Loucy (cell line): ENCODE measurements around the gene DLX1.

ENCODE experiments used
- H2AFZ ChIP-seq: fragments of 200-600 bp; sonication (generic); 2 replicates; pipeline ENCODE4 v1.6.0; 2016; ENCODE audit warnings: antibody characterized with exemption, mild to moderate bottlenecking, low read length, moderate library complexity
- H3F3A ChIP-seq: fragments of 200-600 bp; 2 replicates; pipeline ENCODE4 v1.6.0; 2016; ENCODE audit warnings: antibody characterized with exemption, low read depth, mild to moderate bottlenecking
- H3K27me3 ChIP-seq: fragments of 200-600 bp; sonication (generic); 2 replicates; pipeline ENCODE4 v1.6.1; 2014; ENCODE audit warnings: low read length, mild to moderate bottlenecking; ENCODE audit not compliant: insufficient read depth, poor library complexity, severe bottlenecking
- H3K36me3 ChIP-seq: fragments of 200-600 bp; sonication (generic); 2 replicates; pipeline ENCODE4 v1.6.1; 2016; ENCODE audit warnings: low read length; ENCODE audit not compliant: insufficient read depth
- H3K4me1 ChIP-seq: fragments of 200-600 bp; sonication (generic); 2 replicates; pipeline ENCODE4 v1.5.1; 2014; ENCODE audit warnings: low read length, mild to moderate bottlenecking; ENCODE audit not compliant: insufficient read depth, poor library complexity, severe bottlenecking
- H3K4me2 ChIP-seq: fragments of 200-600 bp; sonication (generic); 2 replicates; pipeline ENCODE4 v1.6.0; 2014; ENCODE audit warnings: antibody characterized with exemption, low read length, low read depth, mild to moderate bottlenecking; ENCODE audit not compliant: poor library complexity, severe bottlenecking
- H3K4me3 ChIP-seq: fragments of 200-600 bp; sonication (generic); 2 replicates; pipeline ENCODE4 v1.5.1; 2014; ENCODE audit warnings: low read length, mild to moderate bottlenecking, mixed read lengths; ENCODE audit not compliant: poor library complexity, severe bottlenecking
- H3K79me2 ChIP-seq: fragments of 200-600 bp; sonication (generic); 2 replicates; pipeline ENCODE4 v1.6.1; 2014; ENCODE audit warnings: low read length; ENCODE audit not compliant: insufficient read depth
- H3K9ac ChIP-seq: fragments of 200-600 bp; sonication (generic); 2 replicates; pipeline ENCODE4 v1.6.0; 2014; ENCODE audit warnings: mild to moderate bottlenecking, low read depth, low read length, moderate library complexity; ENCODE audit not compliant: poor library complexity, severe bottlenecking
- H3K9me2 ChIP-seq: fragments of 200-600 bp; sonication (generic); replicated peaks from 2 replicates; pipeline ENCODE4 v1.6.1; 2016; ENCODE audit warnings: low read depth, low read length, mixed read lengths
- H3K9me3 ChIP-seq: fragments of 200-600 bp; sonication (generic); 2 replicates; pipeline ENCODE4 v1.6.1; 2014; ENCODE audit warnings: mild to moderate bottlenecking, antibody characterized with exemption, low read length, low read depth; ENCODE audit not compliant: insufficient read depth
- H4K20me1 ChIP-seq: fragments of 200-600 bp; sonication (generic); 2 replicates; pipeline ENCODE4 v1.6.0; 2014; ENCODE audit warnings: antibody characterized with exemption, low read length, mild to moderate bottlenecking; ENCODE audit not compliant: insufficient read depth, poor library complexity, severe bottlenecking
- CTCF ChIP-seq: fragments of 200-600 bp; sonication (generic); conservative IDR thresholded peaks from 2 replicates; pipeline ENCODE4 v1.5.1; 2014; ENCODE audit warnings: mild to moderate bottlenecking, antibody characterized with exemption, low read length
- EZH2phosphoT487 ChIP-seq: fragments of 200-600 bp; IDR thresholded peaks from 2 replicates; pipeline ENCODE4 v1.6.1; 2018; ENCODE audit warnings: antibody characterized with exemption, mild to moderate bottlenecking, moderate library complexity, borderline replicate concordance

Gene DLX1

GRCh38 chr2:172085460-172086159 lies at the start of gene DLX1:
Gene DLX1 (plus strand): TSS chr2:172085507. CDS start chr2:172085678, 171 bp downstream.
- H3F3A ChIP-seq = no peaks in the 10 kb centered on the region
- H3K4me2 ChIP-seq = no peak within 1 kb of the TSS
- no peak within 1 kb of the TSS for H3K9ac ChIP-seq

GRCh38 chr2:172038121-172038520 lies 47.2 kb upstream of the DLX1 start:
- H3K36me3 ChIP-seq = no peaks in the 10 kb centered on the region
- H3K4me1 ChIP-seq = peaks cover 4% of the 10 kb centered on the region
- H3K79me2 ChIP-seq = no peaks in the 10 kb centered on the region
- TF ChIP-seq CTCF = no peak
- no peak for TF ChIP-seq EZH2phosphoT487
- no peaks in the 10 kb centered on the region; the same call in 1 of the 2 replicates for H3F3A ChIP-seq
- H3K9ac ChIP-seq = no peak overlapping the region
- H3K4me3 ChIP-seq = no peak overlapping the region
- H2AFZ ChIP-seq = no peak overlapping the region
- no peak overlapping the region for H3K4me2 ChIP-seq
- H3K9me2 ChIP-seq = no peaks in the 10 kb centered on the region
- H3K9me3 ChIP-seq = no peaks in the 10 kb centered on the region
- H4K20me1 ChIP-seq = no peaks in the 10 kb centered on the region
- no peaks in the 10 kb centered on the region for H3K27me3 ChIP-seq

More at GRCh38 chr2:172085460-172086159, at the start of gene DLX1:
- no peaks in the 10 kb centered on the region for H3K9me2 ChIP-seq
- H3K9me3 ChIP-seq = no peaks in the 10 kb centered on the region
- no peaks in the 10 kb centered on the region for H4K20me1 ChIP-seq
- no peak for TF ChIP-seq CTCF
- no peak for TF ChIP-seq EZH2phosphoT487
- no peaks in the 10 kb centered on the region for H3K36me3 ChIP-seq
- H3K4me3 ChIP-seq = no peak within 1 kb of the TSS
- no peaks in the 10 kb centered on the region for H3K79me2 ChIP-seq
- H2AFZ ChIP-seq = no peak within 1 kb of the TSS
- H3K4me1 ChIP-seq = no peaks in the 10 kb centered on the region
- H3K27me3 ChIP-seq = no peaks in the 10 kb centered on the region

DNA sequence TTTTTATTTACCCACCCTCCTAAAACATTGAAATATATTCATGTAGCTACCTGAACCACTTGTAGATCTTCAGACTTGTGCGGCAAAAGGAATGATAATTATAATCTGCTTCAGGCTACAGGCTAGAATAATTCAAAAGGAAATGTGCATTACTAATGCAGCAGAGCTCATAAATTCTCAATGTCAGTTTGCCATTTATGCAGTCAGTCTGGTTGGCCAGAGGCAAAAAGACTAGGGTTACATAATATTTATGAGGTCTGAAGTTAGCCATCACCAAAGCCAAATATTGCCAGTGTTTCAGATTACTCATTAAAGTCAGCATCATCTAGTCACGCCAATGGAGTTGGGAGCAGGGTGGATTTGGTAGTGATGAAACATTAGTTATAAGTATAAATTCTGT lies 46.7 kb upstream of the DLX1 start:
- Histone ChIP-seq H3K4me1 (peaks cover 4% of the 10 kb centered on the region), H3K4me3 (no peak overlapping the region), H3K36me3 (no peaks in the 10 kb centered on the region), H3K9me3 (no peaks in the 10 kb centered on the region), H3K9ac (no peak overlapping the region), H3K27me3 (no peaks in the 10 kb centered on the region), H3K4me2 (no peak overlapping the region), H3F3A (no peaks in the 10 kb centered on the region; the same call in 1 of the 2 replicates), H3K79me2 (no peaks in the 10 kb centered on the region), H4K20me1 (no peaks in the 10 kb centered on the region), H2AFZ (no peak overlapping the region), H3K9me2 (no peaks in the 10 kb centered on the region)
- TF ChIP-seq EZH2phosphoT487 (no peak), CTCF (no peak)
